DND-41 (cell line): ENCODE measurements around the gene EFNA2.

Experiments
- ATAC-seq: fragments of 200-7000 bp; cut with Tn5 transposase; 3 replicates; pipeline ENCODE4 v1.9.1; 2021; ENCODE audit warnings: low read depth; ENCODE audit not compliant: insufficient read depth
- DNase-seq: peaks from one replicate; pipeline ENCODE4 v3.0.0-alpha.2; 2020
- H2AFZ ChIP-seq: 2 replicates; pipeline ENCODE4 v1.6.0; 2012; ENCODE audit warnings: low read depth, low read length
- H3K27ac ChIP-seq: 2 replicates; pipeline ENCODE4 v1.5.1; 2012; ENCODE audit warnings: low read length, inconsistent platforms
- H3K27me3 ChIP-seq: fragments of 200-600 bp; sonication (generic); 2 replicates; pipeline ENCODE4 v1.6.0; 2012; ENCODE audit warnings: low read length, mild to moderate bottlenecking, inconsistent platforms; ENCODE audit not compliant: insufficient read depth, poor library complexity
- H3K36me3 ChIP-seq: 2 replicates; pipeline ENCODE4 v1.5.1; 2012; ENCODE audit warnings: low read length, inconsistent platforms; ENCODE audit not compliant: insufficient read depth
- H3K4me1 ChIP-seq: 2 replicates; pipeline ENCODE4 v1.5.1; 2012; ENCODE audit warnings: mild to moderate bottlenecking, low read length; ENCODE audit not compliant: insufficient read depth
- H3K4me2 ChIP-seq: 2 replicates; pipeline ENCODE4 v1.6.0; 2012; ENCODE audit warnings: mild to moderate bottlenecking, moderate library complexity, low read length, inconsistent platforms; ENCODE audit not compliant: insufficient read depth
- H3K4me3 ChIP-seq, 2 experiments: fragments of 200-600 bp in 1 of 2; shearing (Covaris generic) in 1 of 2; 2 replicates each; pipeline ENCODE4 v1.5.1; 2012 to 2016; ENCODE audit warnings: inconsistent platforms in 2 of 2, low read length in 2 of 2, mild to moderate bottlenecking in 2 of 2, low read depth in 1 of 2, moderate library complexity in 1 of 2
- H3K79me2 ChIP-seq: 2 replicates; pipeline ENCODE4 v1.6.0; 2012; ENCODE audit warnings: low read length, inconsistent platforms; ENCODE audit not compliant: insufficient read depth
- H3K9ac ChIP-seq: 2 replicates; pipeline ENCODE4 v1.6.0; 2012; ENCODE audit warnings: low read depth, mild to moderate bottlenecking, inconsistent platforms, low read length, moderate library complexity
- H3K9me3 ChIP-seq: 2 replicates; pipeline ENCODE4 v1.5.1; 2012; ENCODE audit warnings: low read length, moderate library complexity, mild to moderate bottlenecking, inconsistent platforms; ENCODE audit not compliant: insufficient read depth, severe bottlenecking
- H4K20me1 ChIP-seq: 2 replicates; pipeline ENCODE4 v1.6.0; 2012; ENCODE audit warnings: low read length; ENCODE audit not compliant: insufficient read depth
- CTCF ChIP-seq: IDR thresholded peaks from 2 replicates; pipeline ENCODE4 v1.5.1; 2012; ENCODE audit warnings: borderline replicate concordance, low read length, moderate library complexity, mild to moderate bottlenecking; ENCODE audit not compliant: poor library complexity, severe bottlenecking; ENCODE audit errors: extremely low read depth
- EZH2 ChIP-seq: IDR thresholded peaks from 3 replicates; pipeline ENCODE4 v1.6.1; 2012; ENCODE audit warnings: borderline replicate concordance, low read depth, mild to moderate bottlenecking, moderate library complexity, low read length, inconsistent platforms; ENCODE audit not compliant: severe bottlenecking

EFNA2 gene

GRCh38 chr19:1275260-1275975 lies 10.3 kb upstream of the EFNA2 start, which contains the start of gene FAM174C:
Gene FAM174C (plus strand): TSS chr19:1275530. CDS start chr19:1275550, 20 bp downstream.
- Histone ChIP-seq H3K4me1 (peaks cover 64% of the 10 kb centered on the region), H3K4me2 (peak within 1 kb of the TSS; percentile 83), H4K20me1 (peaks cover 77% of the 10 kb centered on the region), H3K9ac (peak within 1 kb of the TSS; percentile 99), H3K79me2 (peaks cover 64% of the 10 kb centered on the region), H2AFZ (peak within 1 kb of the TSS; percentile 82), H3K4me3 (peak within 1 kb of the TSS; percentile 51 to 73), H3K27ac (peak within 1 kb of the TSS; percentile 100), H3K9me3 (no peaks in the 10 kb centered on the region), H3K36me3 (peaks cover 83% of the 10 kb centered on the region), H3K27me3 (no peaks in the 10 kb centered on the region)
- no peak for TF ChIP-seq EZH2
- TF ChIP-seq CTCF = peak; percentile 23
- DNase-seq (peak; percentile 97), ATAC-seq (peak; percentile 79)

- DNase-seq (no peak), ATAC-seq (no peak)
- Histone ChIP-seq H3K4me1 (peaks cover 57% of the 10 kb centered on the region), H4K20me1 (peaks cover 70% of the 10 kb centered on the region), H3K27me3 (no peaks in the 10 kb centered on the region), H3K4me3 (peak overlapping the region; percentile 51 to 73), H3K36me3 (peaks cover 76% of the 10 kb centered on the region), H3K9me3 (no peaks in the 10 kb centered on the region), H3K9ac (peak overlapping the region; percentile 99), H3K4me2 (peak overlapping the region; percentile 83), H3K27ac (peak overlapping the region; percentile 86), H3K79me2 (peaks cover 58% of the 10 kb centered on the region), H2AFZ (peak overlapping the region; percentile 66)
- TF ChIP-seq CTCF = no peak
- TF ChIP-seq EZH2 = no peak
Measured at GRCh38 chr19:1275976-1276627, 9.6 kb upstream of the EFNA2 start.

- Histone ChIP-seq H3K27ac (peak overlapping the region; percentile 86), H3K27me3 (no peaks in the 10 kb centered on the region), H3K4me2 (peak overlapping the region; percentile 83), H4K20me1 (peaks cover 65% of the 10 kb centered on the region), H3K9me3 (no peaks in the 10 kb centered on the region), H3K79me2 (peaks cover 52% of the 10 kb centered on the region), H3K36me3 (peaks cover 71% of the 10 kb centered on the region), H3K4me3 (peak overlapping the region; percentile 51 to 73; a peak in 3 of 4 replicates), H3K9ac (peak overlapping the region; percentile 99), H2AFZ (no peak overlapping the region), H3K4me1 (peaks cover 52% of the 10 kb centered on the region)
- DNase-seq (no peak), ATAC-seq (no peak)
- TF ChIP-seq EZH2 = no peak
- TF ChIP-seq CTCF = no peak
Measured at GRCh38 chr19:1276628-1277022, 9.0 kb upstream of the EFNA2 start.
